HEK293 (cell line): Measurements from ENCODE around the gene HOXD11.

Experiments used
- CTCF ChIA-PET: fragments of 350-600 bp; formaldehyde crosslinking; extraction: SDS; loops from one replicate; lab custom pipeline; 2021; ENCODE audit warnings: antibody characterized with exemption; lab: Yijun Ruan, JAX
- POLR2A ChIA-PET: fragments of 300-600 bp; formaldehyde crosslinking; extraction: SDS; loops from one replicate; lab custom pipeline; 2020; ENCODE audit warnings: antibody characterized with exemption, inconsistent platforms; lab: Yijun Ruan, JAX
- H3K27ac ChIP-seq: fragments of 200-500 bp; sonication (Bioruptor generic); 2 replicates; pipeline ENCODE4 v1.5.1; 2014; ENCODE audit warnings: low read depth, low read length, control low read depth, inconsistent platforms; ENCODE audit errors: extremely low read depth
- H3K36me3 ChIP-seq, 2 experiments: fragments of 200-500 bp in 1 of 2; sonication (Bioruptor generic) in 1 of 2; 1 replicate in 1 of 2; 2 replicates in 1 of 2; pipeline ENCODE4 v1.5.1; 2014 to 2017; ENCODE audit warnings: inconsistent platforms in 2 of 2, low read length in 2 of 2; ENCODE audit not compliant: control insufficient read depth in 2 of 2, insufficient read depth in 1 of 2
- H3K4me1 ChIP-seq: fragments of 200-500 bp; sonication (Bioruptor generic); 2 replicates; pipeline ENCODE4 v1.5.1; 2014; ENCODE audit warnings: mild to moderate bottlenecking, low read length, inconsistent platforms; ENCODE audit not compliant: control insufficient read depth, insufficient read depth
- H3K4me3 ChIP-seq: 2 replicates; pipeline ENCODE4 v1.5.1; 2011; ENCODE audit warnings: low read depth, mild to moderate bottlenecking, control low read depth, low read length, moderate library complexity
- H3K9me3 ChIP-seq: fragments of 200-500 bp; sonication (Bioruptor generic); 2 replicates; pipeline ENCODE4 v1.5.1; 2014; ENCODE audit warnings: low read depth, low read length, inconsistent platforms; ENCODE audit not compliant: control insufficient read depth, insufficient read depth
- ATF2 ChIP-seq: fragments of 450-650 bp; formaldehyde crosslinking; IDR thresholded peaks from 2 replicates; pipeline ENCODE4 v1.5.1; 2016; ENCODE audit warnings: missing biosample characterization, missing genetic modification characterization, low read depth
- BCL11A ChIP-seq: fragments of 450-650 bp; formaldehyde crosslinking; IDR thresholded peaks from 2 replicates; pipeline ENCODE4 v1.5.1; 2016; ENCODE audit warnings: low read depth, missing biosample characterization, missing genetic modification characterization
- EGR2 ChIP-seq: fragments of 450-650 bp; formaldehyde crosslinking; IDR thresholded peaks from 2 replicates; pipeline ENCODE4 v1.5.1; 2016; ENCODE audit warnings: low read depth, missing biosample characterization, missing genetic modification characterization
- ELK4 ChIP-seq: IDR thresholded peaks from 2 replicates; pipeline ENCODE4 v1.6.1; 2011; ENCODE audit warnings: mild to moderate bottlenecking, low read depth, low read length, borderline replicate concordance
- GLI4 ChIP-seq: fragments of 450-650 bp; formaldehyde crosslinking; IDR thresholded peaks from 2 replicates; pipeline ENCODE4 v1.5.1; 2016; ENCODE audit warnings: missing biosample characterization, missing genetic modification characterization
- MZF1 ChIP-seq: fragments of 450-650 bp; formaldehyde crosslinking; IDR thresholded peaks from 2 replicates; pipeline ENCODE4 v1.5.1; 2017; ENCODE audit warnings: missing biosample characterization, missing genetic modification characterization, borderline replicate concordance
- OVOL3 ChIP-seq: fragments of 450-650 bp; formaldehyde crosslinking; IDR thresholded peaks from 2 replicates; pipeline ENCODE4 v1.5.1; 2016; ENCODE audit warnings: missing biosample characterization, missing genetic modification characterization
- REST ChIP-seq: fragments of 450-650 bp; formaldehyde crosslinking; IDR thresholded peaks from 2 replicates; pipeline ENCODE4 v1.5.1; 2016; ENCODE audit warnings: missing biosample characterization, missing genetic modification characterization
- SETDB1 ChIP-seq: IDR thresholded peaks from one replicate; pipeline ENCODE4 v1.6.1; 2017; ENCODE audit warnings: mild to moderate bottlenecking, low read length, moderate library complexity, mixed read lengths; ENCODE audit not compliant: insufficient read length
- ZBTB11 ChIP-seq: fragments of 450-650 bp; formaldehyde crosslinking; conservative IDR thresholded peaks from 2 replicates; pipeline ENCODE4 v1.5.1; 2016; ENCODE audit warnings: low read depth, missing biosample characterization, missing genetic modification characterization
- ZNF10 ChIP-seq: fragments of 450-650 bp; formaldehyde crosslinking; IDR thresholded peaks from 2 replicates; pipeline ENCODE4 v1.5.1; 2017; ENCODE audit warnings: missing biosample characterization, missing genetic modification characterization
- ZNF324 ChIP-seq: fragments of 450-650 bp; formaldehyde crosslinking; IDR thresholded peaks from 2 replicates; pipeline ENCODE4 v1.5.1; 2016; ENCODE audit warnings: missing biosample characterization, missing genetic modification characterization
- ZNF341 ChIP-seq: fragments of 450-650 bp; formaldehyde crosslinking; IDR thresholded peaks from 2 replicates; pipeline ENCODE4; 2016; ENCODE audit warnings: low read depth, missing biosample characterization, missing genetic modification characterization
- ZNF394 ChIP-seq: fragments of 450-650 bp; formaldehyde crosslinking; IDR thresholded peaks from 2 replicates; pipeline ENCODE4 v1.5.1; 2016; ENCODE audit warnings: missing biosample characterization, missing genetic modification characterization, mild to moderate bottlenecking, moderate library complexity, borderline replicate concordance
- ZNF623 ChIP-seq: fragments of 450-650 bp; formaldehyde crosslinking; IDR thresholded peaks from 2 replicates; pipeline ENCODE4 v1.5.1; 2016; ENCODE audit warnings: missing biosample characterization, missing genetic modification characterization
- ZNF629 ChIP-seq: fragments of 450-650 bp; formaldehyde crosslinking; IDR thresholded peaks from 2 replicates; pipeline ENCODE4 v1.5.1; 2017; ENCODE audit warnings: missing biosample characterization, missing genetic modification characterization
- ZNF677 ChIP-seq: fragments of 450-650 bp; IDR thresholded peaks from 2 replicates; pipeline ENCODE4 v1.5.0; 2018; ENCODE audit warnings: missing biosample characterization, mild to moderate bottlenecking, missing genetic modification characterization, moderate library complexity

Gene HOXD11

DNA sequence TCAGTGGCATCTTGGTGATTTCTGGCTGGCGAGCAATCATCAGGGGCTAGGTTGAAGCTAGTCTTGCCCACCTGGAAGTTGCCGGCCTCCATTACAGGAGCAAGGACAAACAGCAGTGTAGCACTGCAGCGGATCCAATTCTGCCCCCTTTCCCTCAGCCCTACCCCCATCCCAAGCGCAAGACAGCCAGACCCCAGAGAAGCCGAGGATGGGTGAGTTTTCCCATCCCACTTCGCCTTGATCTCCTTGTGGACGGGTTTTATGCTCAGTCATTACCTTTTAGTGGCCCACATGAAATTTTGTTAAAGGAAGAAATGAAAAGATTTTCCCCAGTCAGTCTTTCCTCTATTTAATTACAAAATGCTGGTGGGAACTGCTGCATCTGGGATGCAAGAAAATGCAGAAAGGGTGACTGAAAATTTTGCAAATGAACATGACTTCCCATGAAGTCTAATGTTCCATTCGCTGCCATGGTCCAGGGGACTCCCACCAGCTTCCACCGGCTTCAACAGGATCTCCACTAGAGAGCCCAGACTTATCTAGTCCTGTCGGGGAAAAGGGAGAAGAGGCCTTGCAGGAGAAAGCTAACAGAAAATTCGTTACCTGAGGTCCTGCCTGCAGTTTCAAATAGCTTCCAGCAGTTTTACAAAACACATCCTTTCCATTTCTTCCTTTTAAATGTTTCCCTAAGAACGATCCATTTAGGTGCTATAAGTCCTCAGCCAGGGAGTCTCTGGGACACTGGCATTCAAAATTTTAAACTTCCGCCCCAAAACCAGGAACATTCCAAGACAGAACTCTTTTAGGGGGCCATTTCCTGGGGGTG, 13.5 kb downstream of the HOXD11 start:
- no peak overlapping the region for H3K4me3 ChIP-seq
- ChIA-PET CTCF (interaction anchor here (0.5 to 1.1 kb wide), 8 partner anchors 9 to 838 kb away, joined by 3 to 4 read pairs (median 3); no protein-coding TSS in a partner anchor), POLR2A (no interaction called here)
- H3K27ac ChIP-seq: no peak overlapping the region
- no peaks in the 10 kb centered on the region for H3K9me3 ChIP-seq
- H3K36me3 ChIP-seq: peaks cover 7 to 95% of the 10 kb centered on the region in 2 experiments; a peak in 2 of 3 replicates
- no peaks in the 10 kb centered on the region for H3K4me1 ChIP-seq
- TF ChIP-seq ZBTB11 (tag by site-specific recombination) (no peak), ZNF324 (tag by site-specific recombination) (no peak), ZNF10 (no peak), EGR2 (tag by site-specific recombination) (no peak)

GRCh38 chr2:176121190-176122051, 14.3 kb downstream of the HOXD11 start:
- peaks cover 5 to 86% of the 10 kb centered on the region in 2 experiments; a peak in 2 of 3 replicates for H3K36me3 ChIP-seq
- no peaks in the 10 kb centered on the region for H3K4me1 ChIP-seq
- H3K9me3 ChIP-seq: no peaks in the 10 kb centered on the region
- H3K4me3 ChIP-seq: no peak overlapping the region
- CTCF ChIA-PET: interaction anchor here (0.5 to 0.9 kb wide), 2 partner anchors 152 to 839 kb away, joined by 3 to 4 read pairs; no protein-coding TSS in a partner anchor
- no peak for TF ChIP-seq BCL11A (tag by site-specific recombination)
- H3K27ac ChIP-seq: no peak overlapping the region
- POLR2A ChIA-PET: no interaction called here

DNA sequence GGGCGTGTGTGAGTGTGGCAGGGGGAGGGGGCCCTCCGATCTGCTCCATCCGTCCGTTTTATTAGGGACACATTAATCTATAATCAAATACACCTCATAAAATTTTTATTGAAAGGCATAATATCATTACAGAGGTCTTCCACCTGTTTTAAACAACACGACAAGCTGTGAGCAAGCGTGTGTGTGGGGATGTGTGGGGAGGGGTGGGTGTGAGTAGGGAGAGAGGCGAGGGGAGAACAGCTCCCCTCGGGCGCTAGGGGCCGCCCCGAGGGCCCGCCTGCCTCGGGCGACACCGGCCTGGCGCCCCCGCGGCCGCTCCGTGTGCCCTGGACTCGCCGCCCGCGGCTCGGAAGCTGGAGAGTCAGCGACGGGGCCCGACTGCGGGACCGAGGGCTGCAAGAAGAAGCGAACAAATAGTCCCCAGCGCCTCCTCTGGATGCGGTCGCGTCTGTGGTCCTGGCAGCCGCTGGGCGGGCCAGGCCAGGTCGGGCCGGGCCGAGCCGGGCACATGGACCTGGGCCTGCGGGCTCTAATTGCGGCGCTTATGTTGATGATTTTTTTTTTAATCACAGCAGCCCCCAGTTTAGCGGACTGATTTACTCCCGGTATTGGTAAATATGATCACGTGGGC, 15.1 kb downstream of the HOXD11 start:
- ChIA-PET CTCF (interaction anchor here (1.4 kb wide), 1 partner anchor 11 kb away, joined by 7 read pairs; no protein-coding TSS in a partner anchor), POLR2A (no interaction called here)
- TF ChIP-seq REST (tag by site-specific recombination): no peak
- TF ChIP-seq ELK4: no peak
- TF ChIP-seq ZNF623 (tag by site-specific recombination): no peak
- no peak for TF ChIP-seq ZNF629
- no peak for TF ChIP-seq ZNF341 (tag by site-specific recombination)
- TF ChIP-seq MZF1: no peak
- TF ChIP-seq GLI4 (tag by site-specific recombination): no peak
- no peak for TF ChIP-seq ATF2 (tag by site-specific recombination)
- TF ChIP-seq ZNF394 (tag by site-specific recombination): no peak
- TF ChIP-seq SETDB1: no peak
- TF ChIP-seq OVOL3 (tag by site-specific recombination): no peak
- no peak for TF ChIP-seq ZNF677 (tag by site-specific recombination)
- Histone ChIP-seq H3K9me3 (no peaks in the 10 kb centered on the region), H3K4me1 (no peaks in the 10 kb centered on the region; the same call in 1 of the 2 replicates), H3K36me3 (peaks cover 5 to 79% of the 10 kb centered on the region in 2 experiments; a peak in 2 of 3 replicates), H3K4me3 (no peak overlapping the region), H3K27ac (no peak overlapping the region)
